ENCODE results near the gene LRRC23. TPM values are rescaled to one million over a fixed set of nuclear protein-coding genes. Genes with fewer than 3 reads are reported as not detected.
A peak's percentile ranks its signal among the peaks of the same experiment; 100 is the strongest.
"Not testable (repeated sequence)": the region's sequence is repeated elsewhere in the genome, so short reads cannot be mapped to it uniquely, and the experiment has no call there.

Gene LRRC23
- total and polyA plus RNA-seq, 9 donors, result 5.7 to 13.7 (median 11.0) TPM

DNA sequence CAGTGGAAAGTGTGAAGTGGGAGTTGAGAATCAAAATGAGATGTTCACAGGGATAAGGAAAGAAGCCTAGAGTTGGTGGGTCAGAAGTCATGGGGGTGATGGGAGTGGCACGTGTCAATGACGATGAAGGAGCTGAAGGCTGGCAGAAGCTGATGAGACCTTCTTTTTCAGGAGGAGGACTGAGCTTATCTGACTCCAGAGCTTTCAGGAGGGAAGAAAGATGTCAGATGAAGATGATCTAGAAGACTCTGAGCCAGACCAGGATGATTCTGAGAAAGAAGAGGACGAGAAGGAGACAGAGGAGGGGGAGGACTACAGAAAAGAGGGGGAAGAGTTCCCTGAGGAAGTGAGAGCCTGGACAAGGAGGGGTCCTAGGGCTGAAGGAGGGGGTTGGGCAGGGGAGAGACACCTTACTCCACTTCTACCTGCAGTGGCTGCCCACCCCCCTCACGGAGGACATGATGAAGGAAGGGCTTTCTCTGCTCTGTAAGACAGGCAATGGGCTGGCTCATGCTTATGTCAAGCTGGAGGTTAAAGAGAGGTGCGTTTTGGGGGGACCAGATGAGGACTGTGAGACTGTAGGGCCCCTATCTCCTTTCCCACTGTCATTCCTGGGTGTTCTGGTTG lies 905 bp downstream of the LRRC23 start:
- DNase-seq, result no peak
- H3K4me1 ChIP-seq (ENCODE audit: control insufficient read depth, insufficient read depth, low read length), result peaks cover 13% of the 10 kb centered on the region
- peak overlapping the region; percentile 73 for H3K4me3 ChIP-seq (ENCODE audit: low read length)
- WGBS (ENCODE audit: insufficient coverage), result 50% methylated on average over 3 of the region's 5 CpGs
- H3K27me3 ChIP-seq (ENCODE audit: control insufficient read depth, insufficient read depth, low read length), result no peaks in the 10 kb centered on the region
- H3K36me3 ChIP-seq (ENCODE audit: control insufficient read depth, insufficient read depth, low read length), result peaks cover 6% of the 10 kb centered on the region
- H3K9me3 ChIP-seq (replicated peaks; ENCODE audit: control insufficient read depth, low read depth, low read length), result no peaks in the 10 kb centered on the region
- peak overlapping the region; percentile 89 for H3K27ac ChIP-seq (ENCODE audit: low read length)

DNA sequence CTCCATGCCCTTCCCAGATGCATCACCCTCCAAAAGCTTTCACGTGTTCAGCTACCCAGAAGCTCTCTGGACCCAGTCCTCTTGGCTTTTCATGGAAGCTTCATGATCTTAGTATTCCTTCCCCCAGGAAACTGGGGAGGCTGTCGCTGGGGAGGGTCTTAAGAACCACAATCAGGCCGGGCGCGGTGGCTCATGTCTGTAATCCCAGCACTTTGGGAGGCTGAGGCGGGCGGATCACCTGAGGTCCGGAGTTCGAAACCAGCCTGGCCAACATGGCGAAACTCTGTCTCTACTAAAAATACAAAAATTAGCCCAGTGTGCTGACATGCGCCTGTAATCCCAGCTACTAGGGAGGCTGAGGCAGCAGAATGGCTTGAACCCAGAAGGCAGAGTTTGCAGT lies 3.5 kb downstream of the LRRC23 start:
- over 99% methylated on average over 8 of the region's 11 CpGs for WGBS (ENCODE audit: insufficient coverage)
- not testable (repeated sequence) for H3K36me3 ChIP-seq (ENCODE audit: control insufficient read depth, insufficient read depth, low read length); H3K9me3 ChIP-seq (replicated peaks; ENCODE audit: control insufficient read depth, low read depth, low read length); DNase-seq; H3K4me3 ChIP-seq (ENCODE audit: low read length); H3K27ac ChIP-seq (ENCODE audit: low read length)
- H3K27me3 ChIP-seq (ENCODE audit: control insufficient read depth, insufficient read depth, low read length), result peaks cover 14% of the 10 kb centered on the region
- peaks cover 13% of the 10 kb centered on the region for H3K4me1 ChIP-seq (ENCODE audit: control insufficient read depth, insufficient read depth, low read length)

DNA sequence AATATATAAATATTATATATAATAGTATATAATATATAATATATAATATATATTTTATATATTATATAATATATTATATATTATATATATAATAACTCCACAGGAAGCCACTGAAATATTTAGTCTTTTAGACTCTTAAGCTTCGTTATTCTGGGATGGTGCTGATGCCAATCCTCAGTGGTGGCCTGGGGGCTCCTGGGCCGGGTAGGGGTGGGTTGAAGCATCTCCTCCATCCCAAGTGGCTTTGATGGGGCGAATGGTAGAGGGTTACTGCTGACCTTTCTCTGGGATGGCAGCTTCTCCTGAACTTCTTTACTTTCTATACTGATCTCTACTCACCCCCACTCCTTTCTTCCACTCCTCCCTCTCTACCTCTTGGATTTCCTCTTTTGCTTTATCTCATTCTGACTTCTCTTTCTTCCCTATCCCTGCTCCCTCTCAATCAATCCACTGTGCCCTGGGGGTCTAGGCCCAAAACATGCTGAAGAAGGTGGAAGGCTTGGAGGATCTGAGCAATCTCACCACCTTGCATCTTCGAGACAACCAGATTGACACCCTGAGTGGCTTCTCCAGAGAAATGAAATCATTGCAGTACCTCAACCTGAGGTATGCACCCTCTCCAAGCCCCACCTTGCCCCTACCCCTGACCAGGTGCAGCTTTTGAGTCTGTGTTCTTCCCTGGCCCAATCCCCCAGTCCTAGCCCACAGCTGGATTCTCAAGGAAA lies 5.0 kb downstream of the LRRC23 start:
- H3K4me1 ChIP-seq (ENCODE audit: control insufficient read depth, insufficient read depth, low read length), result peaks cover 14% of the 10 kb centered on the region
- WGBS (ENCODE audit: insufficient coverage), result 94% methylated on average over 3 of the region's 4 CpGs
- peaks cover 6% of the 10 kb centered on the region for H3K36me3 ChIP-seq (ENCODE audit: control insufficient read depth, insufficient read depth, low read length)
- no peak overlapping the region for H3K4me3 ChIP-seq (ENCODE audit: low read length)
- peaks cover 25% of the 10 kb centered on the region for H3K27me3 ChIP-seq (ENCODE audit: control insufficient read depth, insufficient read depth, low read length)
- no peak for DNase-seq
- H3K9me3 ChIP-seq (replicated peaks; ENCODE audit: control insufficient read depth, low read depth, low read length), result no peaks in the 10 kb centered on the region
- no peak overlapping the region for H3K27ac ChIP-seq (ENCODE audit: low read length)

DNA sequence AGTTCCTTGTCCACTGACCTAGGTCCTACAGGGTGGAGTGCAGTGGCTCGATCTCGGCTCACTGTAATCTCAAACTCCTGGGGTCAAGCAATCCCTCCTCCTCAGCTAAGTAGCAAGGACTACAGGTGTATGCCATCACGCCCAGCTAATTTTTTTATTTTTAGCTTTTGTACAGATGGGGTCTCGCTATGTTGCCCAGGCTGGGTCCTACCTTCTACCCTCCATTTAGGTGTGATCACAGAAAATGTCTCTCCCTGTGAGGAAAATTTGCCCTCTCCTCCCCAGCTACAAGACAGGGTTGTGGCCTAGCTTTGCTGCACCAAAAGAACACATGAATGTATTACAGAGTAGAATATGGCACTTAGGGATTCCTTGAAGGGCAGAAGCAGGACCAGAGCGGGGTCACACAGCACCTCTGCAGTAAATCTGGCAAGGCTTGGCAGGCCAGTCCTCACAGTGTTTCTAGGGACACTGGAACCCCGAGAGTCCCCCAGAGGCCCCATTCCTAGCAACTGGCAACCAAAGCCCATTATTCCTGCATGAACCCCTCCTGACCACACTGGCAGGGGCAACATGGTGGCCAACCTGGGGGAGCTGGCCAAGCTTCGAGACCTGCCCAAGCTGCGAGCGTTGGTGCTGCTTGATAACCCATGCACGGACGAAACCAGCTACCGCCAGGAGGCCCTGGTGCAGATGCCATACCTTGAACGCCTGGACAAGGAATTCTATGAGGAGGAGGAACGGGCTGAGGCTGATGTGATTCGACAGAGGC lies 7.7 kb downstream of the LRRC23 start:
- Histone ChIP-seq H3K9me3 (replicated peaks; ENCODE audit: control insufficient read depth, low read depth, low read length) (no peaks in the 10 kb centered on the region), H3K27ac (ENCODE audit: low read length) (no peak overlapping the region), H3K27me3 (ENCODE audit: control insufficient read depth, insufficient read depth, low read length) (peaks cover 36% of the 10 kb centered on the region), H3K4me1 (ENCODE audit: control insufficient read depth, insufficient read depth, low read length) (peaks cover 13% of the 10 kb centered on the region), H3K36me3 (ENCODE audit: control insufficient read depth, insufficient read depth, low read length) (peaks cover 6% of the 10 kb centered on the region), H3K4me3 (ENCODE audit: low read length) (no peak overlapping the region)
- no peak for DNase-seq
- 85% methylated on average over 11 of the region's 15 CpGs for whole genome bisulfite sequencing (ENCODE audit: insufficient coverage)

DNA sequence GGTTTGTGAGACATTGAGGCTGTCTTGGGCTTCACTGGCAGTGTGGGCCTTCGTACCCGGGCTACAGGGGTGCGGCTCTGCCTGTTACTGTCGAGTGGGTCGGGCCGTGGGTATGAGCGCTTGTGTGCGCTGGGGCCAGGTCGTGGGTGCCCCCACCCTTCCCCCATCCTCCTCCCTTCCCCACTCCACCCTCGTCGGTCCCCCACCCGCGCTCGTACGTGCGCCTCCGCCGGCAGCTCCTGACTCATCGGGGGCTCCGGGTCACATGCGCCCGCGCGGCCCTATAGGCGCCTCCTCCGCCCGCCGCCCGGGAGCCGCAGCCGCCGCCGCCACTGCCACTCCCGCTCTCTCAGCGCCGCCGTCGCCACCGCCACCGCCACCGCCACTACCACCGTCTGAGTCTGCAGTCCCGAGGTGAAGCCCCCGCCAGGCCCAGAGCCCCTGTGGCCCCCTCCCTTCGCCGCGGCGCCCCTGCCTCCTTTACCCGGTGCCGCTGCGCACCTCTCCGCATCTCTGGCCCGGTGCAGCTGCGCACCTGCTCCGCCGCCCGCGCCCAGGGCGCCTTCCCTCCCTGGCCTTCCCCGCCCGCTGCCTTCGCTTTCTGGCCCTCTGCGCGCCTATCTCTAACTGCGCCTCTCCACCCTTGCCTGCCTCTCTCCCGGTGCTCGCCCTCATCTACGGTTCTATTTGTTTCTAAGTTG lies 9.8 kb downstream of the LRRC23 start, which contains the start of gene ENO2:
ENO2 (plus strand) TSS at position 335 of the 701 bp plus-strand sequence. CDS start 1,253 bp downstream, outside the sequence.
- DNase-seq, result peak; percentile 83
- under 1% methylated on average over 63 of the region's 68 CpGs for WGBS (ENCODE audit: insufficient coverage)
- Histone ChIP-seq H3K27me3 (ENCODE audit: control insufficient read depth, insufficient read depth, low read length) (peaks cover 36% of the 10 kb centered on the region), H3K9me3 (replicated peaks; ENCODE audit: control insufficient read depth, low read depth, low read length) (no peaks in the 10 kb centered on the region), H3K4me1 (ENCODE audit: control insufficient read depth, insufficient read depth, low read length) (peaks cover 13% of the 10 kb centered on the region), H3K27ac (ENCODE audit: low read length) (no peak within 1 kb of the TSS), H3K36me3 (ENCODE audit: control insufficient read depth, insufficient read depth, low read length) (no peaks in the 10 kb centered on the region), H3K4me3 (ENCODE audit: low read length) (peak within 1 kb of the TSS; percentile 43)

DNA sequence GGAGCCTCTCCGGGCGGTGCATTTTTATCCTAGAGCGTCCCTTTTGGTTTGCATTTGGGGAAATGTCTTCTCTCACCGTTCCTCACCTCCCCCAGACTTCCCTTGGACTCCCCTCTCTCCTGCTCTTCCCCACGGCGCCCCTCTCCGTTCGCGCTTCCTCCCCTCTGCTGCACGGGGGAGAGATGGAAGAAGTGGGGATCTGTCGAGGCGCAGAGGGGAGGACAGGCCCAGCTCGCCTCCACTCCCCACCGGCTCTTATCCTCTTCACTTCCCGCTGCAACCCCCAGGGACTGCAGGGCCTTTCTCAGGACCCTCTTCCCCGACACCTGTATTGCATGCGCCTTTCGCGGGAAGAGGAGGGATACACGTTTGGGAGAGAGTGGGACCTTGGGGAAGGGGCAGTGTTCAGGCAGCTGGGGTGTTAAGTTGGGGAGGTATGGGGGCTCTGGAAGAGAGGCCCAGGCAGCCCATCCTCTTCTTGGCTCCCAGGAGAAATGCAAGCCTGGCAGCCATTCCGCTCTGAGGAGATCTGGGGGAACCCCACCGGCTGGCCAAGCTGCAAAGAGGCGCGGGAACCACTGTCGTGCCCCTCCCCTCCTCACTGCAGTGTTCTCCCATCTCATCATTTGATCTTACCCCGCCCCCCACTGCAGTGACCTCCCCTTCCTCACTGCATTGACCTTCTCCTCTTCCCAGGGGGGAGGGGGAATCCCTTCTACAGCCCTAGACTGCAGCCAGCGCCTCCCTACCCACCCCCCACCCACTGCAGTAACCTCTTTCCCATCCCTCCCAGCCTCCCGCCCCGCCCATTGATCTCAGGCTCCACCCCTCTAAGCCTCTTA lies 10.5 kb downstream of the LRRC23 start:
- Histone ChIP-seq H3K4me3 (ENCODE audit: low read length) (peak overlapping the region; percentile 43), H3K9me3 (replicated peaks; ENCODE audit: control insufficient read depth, low read depth, low read length) (no peaks in the 10 kb centered on the region), H3K27ac (ENCODE audit: low read length) (no peak overlapping the region), H3K4me1 (ENCODE audit: control insufficient read depth, insufficient read depth, low read length) (peaks cover 13% of the 10 kb centered on the region), H3K36me3 (ENCODE audit: control insufficient read depth, insufficient read depth, low read length) (no peaks in the 10 kb centered on the region), H3K27me3 (ENCODE audit: control insufficient read depth, insufficient read depth, low read length) (peaks cover 36% of the 10 kb centered on the region)
- DNase-seq, result no peak
- 18% methylated on average over 8 of the region's 29 CpGs for WGBS (ENCODE audit: insufficient coverage)

DNA sequence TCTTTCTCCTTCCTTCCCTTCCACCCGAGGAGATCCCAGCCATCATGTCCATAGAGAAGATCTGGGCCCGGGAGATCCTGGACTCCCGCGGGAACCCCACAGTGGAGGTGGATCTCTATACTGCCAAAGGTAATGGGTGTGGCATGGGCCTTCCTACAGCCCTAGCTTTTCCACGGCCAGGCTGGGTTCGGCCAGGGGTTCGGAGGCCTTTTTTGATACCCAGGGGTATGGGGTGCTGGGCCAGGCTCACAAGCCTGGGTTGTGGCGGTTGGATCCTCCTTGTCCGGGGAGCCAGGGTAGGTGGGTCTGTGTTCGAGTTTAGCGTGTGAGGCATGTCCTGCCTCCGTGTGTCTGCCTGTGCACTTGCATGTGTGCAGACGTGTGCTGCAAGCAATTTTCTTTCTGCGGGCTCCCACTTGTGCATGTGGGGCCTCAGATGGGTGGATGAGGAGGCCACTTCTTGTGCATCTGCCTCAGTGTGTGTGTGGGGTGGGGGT lies 11.2 kb downstream of the LRRC23 start:
- Histone ChIP-seq H3K9me3 (replicated peaks; ENCODE audit: control insufficient read depth, low read depth, low read length) (no peaks in the 10 kb centered on the region), H3K27me3 (ENCODE audit: control insufficient read depth, insufficient read depth, low read length) (peaks cover 36% of the 10 kb centered on the region), H3K27ac (ENCODE audit: low read length) (no peak overlapping the region), H3K36me3 (ENCODE audit: control insufficient read depth, insufficient read depth, low read length) (no peaks in the 10 kb centered on the region), H3K4me3 (ENCODE audit: low read length) (no peak overlapping the region), H3K4me1 (ENCODE audit: control insufficient read depth, insufficient read depth, low read length) (peaks cover 13% of the 10 kb centered on the region)
- WGBS (ENCODE audit: insufficient coverage), result 82% methylated on average over 10 of the region's 14 CpGs
- no peak for DNase-seq

DNA sequence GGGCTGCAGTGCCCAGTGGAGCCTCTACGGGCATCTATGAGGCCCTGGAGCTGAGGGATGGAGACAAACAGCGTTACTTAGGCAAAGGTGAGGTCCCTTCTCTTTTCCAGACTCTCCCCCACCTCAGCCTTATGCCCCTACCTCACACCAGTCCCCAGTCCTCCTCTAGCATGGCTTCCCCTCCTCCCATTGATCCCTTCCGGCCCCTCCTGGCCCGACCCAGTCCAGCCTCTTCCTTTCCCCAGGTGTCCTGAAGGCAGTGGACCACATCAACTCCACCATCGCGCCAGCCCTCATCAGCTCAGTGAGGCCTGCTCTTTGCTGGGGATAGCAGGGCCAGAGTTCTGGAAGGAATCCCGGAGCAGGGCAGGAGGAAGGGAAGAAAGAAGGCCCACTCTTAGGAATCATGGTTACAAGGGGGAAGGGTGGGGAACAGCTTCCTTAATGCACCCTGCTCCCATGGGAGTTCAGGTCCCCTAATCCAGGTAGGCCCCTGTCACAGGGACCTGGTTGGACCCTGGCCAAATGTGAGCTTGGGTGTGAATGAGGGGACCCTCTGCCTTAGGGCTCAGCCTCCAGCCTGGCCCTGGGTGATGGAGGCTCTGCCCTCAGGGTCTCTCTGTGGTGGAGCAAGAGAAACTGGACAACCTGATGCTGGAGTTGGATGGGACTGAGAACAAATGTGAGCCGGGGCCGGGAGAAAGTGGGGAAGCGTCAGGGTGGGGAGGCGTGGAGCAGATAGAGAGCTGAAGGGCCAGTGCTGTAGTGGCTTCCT lies 12.0 kb downstream of the LRRC23 start:
- DNase-seq, result no peak
- H3K9me3 ChIP-seq (replicated peaks; ENCODE audit: control insufficient read depth, low read depth, low read length), result no peaks in the 10 kb centered on the region
- H3K4me3 ChIP-seq (ENCODE audit: low read length), result no peak overlapping the region
- 74% methylated on average over 7 of the region's 11 CpGs for WGBS (ENCODE audit: insufficient coverage)
- peaks cover 13% of the 10 kb centered on the region for H3K4me1 ChIP-seq (ENCODE audit: control insufficient read depth, insufficient read depth, low read length)
- peaks cover 33% of the 10 kb centered on the region for H3K27me3 ChIP-seq (ENCODE audit: control insufficient read depth, insufficient read depth, low read length)
- H3K27ac ChIP-seq (ENCODE audit: low read length), result no peak overlapping the region
- H3K36me3 ChIP-seq (ENCODE audit: control insufficient read depth, insufficient read depth, low read length), result no peaks in the 10 kb centered on the region
